GM19455 (cell line): ENCODE data around the gene CHMP6.
A peak's percentile ranks its signal among the peaks of the same experiment; 100 is the strongest.
"Not testable (repeated sequence)": the region's sequence is repeated elsewhere in the genome, so short reads cannot be mapped to it uniquely, and the experiment has no call there.

Experiments
- ATAC-seq: cut with Tn5 transposase; IDR thresholded peaks from one replicate; pipeline ENCODE4 v1.9.1; 2021; ENCODE audit not compliant: unreplicated experiment

Gene CHMP6

DNA sequence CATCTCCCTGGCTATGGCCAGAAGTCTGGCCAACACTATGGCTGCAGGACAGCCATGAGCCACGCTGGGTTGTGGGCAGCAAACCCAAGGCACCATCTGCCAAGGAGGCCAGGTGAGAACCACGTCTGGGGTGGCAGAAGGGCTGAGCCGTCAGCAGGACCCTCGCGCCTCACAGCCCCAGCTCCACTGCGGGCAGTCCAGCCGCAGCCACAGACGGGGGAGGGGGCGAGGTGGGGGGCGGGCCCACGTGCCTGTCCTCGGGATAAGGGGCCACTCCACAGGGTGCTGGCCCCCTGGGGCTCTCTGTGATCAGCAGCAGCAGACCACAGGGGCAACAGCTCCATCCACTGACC, 36.8 kb downstream of the CHMP6 start:
- ATAC-seq, result no peak

DNA sequence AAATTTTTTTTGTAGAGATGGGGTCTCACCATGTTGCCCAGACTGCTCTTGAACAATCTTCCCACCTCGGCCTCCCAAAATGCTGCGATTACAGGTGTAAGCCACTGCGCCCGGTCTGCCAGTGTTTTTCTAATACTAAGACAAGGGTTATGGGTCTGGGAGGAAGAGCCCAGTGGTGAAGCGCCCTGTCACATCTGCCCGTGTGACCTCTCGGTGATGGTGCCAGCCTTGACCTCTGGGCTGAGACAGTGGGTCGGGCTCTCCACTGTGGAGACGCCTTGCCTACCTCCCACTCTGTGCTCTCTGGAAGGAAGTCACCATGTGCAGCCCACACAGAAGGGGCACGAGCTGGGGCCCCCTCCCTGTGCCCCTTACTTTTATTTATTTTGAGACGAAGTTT, 38.2 kb downstream of the CHMP6 start:
- no peak for ATAC-seq

GRCh38 chr17:81030312-81030711, 38.7 kb downstream of the CHMP6 start:
- not testable (repeated sequence) for ATAC-seq

DNA sequence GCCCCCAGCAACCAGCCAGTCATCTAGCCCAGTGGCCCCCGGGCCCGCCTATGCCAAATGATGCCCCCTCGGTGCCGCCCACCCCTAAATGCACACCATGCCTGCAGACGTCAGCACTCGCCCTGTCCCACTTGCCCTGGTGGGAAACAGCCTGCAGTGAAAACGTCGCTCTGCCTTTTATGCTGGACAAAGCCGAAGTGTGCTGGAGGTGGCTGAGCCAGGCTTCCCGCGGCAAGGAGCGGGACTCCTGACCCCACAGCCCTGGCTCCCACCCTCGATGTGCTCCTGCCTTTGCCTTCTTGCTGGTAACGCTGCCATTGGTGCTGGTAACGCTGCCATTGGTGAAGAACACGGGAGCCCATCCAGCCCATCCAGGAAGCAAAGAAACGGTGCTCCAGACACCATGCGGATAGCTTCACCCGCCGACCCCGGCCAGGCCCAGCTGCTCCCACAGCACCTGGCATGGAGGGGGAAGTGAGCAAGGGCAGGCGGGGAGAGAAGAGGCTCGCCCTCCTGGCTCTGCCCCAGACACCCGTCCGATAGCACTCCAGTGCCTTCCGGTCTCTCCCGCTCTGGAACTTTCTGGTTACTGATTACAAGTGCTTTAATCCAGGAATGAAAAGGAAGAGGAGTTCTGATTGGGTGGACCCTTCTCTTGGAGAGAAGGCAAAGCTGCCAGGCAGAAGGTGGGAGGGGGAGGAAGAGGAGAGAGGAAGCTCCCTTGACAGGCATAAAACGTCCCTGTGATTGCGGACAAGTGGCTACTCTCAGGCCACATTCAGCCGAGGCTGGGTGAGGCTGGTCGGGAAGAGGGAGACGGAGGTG, 39.3 kb downstream of the CHMP6 start:
- ATAC-seq, result no peak

GRCh38 chr17:81031566-81032550, 40.2 kb downstream of the CHMP6 start:
- no peak for ATAC-seq

DNA sequence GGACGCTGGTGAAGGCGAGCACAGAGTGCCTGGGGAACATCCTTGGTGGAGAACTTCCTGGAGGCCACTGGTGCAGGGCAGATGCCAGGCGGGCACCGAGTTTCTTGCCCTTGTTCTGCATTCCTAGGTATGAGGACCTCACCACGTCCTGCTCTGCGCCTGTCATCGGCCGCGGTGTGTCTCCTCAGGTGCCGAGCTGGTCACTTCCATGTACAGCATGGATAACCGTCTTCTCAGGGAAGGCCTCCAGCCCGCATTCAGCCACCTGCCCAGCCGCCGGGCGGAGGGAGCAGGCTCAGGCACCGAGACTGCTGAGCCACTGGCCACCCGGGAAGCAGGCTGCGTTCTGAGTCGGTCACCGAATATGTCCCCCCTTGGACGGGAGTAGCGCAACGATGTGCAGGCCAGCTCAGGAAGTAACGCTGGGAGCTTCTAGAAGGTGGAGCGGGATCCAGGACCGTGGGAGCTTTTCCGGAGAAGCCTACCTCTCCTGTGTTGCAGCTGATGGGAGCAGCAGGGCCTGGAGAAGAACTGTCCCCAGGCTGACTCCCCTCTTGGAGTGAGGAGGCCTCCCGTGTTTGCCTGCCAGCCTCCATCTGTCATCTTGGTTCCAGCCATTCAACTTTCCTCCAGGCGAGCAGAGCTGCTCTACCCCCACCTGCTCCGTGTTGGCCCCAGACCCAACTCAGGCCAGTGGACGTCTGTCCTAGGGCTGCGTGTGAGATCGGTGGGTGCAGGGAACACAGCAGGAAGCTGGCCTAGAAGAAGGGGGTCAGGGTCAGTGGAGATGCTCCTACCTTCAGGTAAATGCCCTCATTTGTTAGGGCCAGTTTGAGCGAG, 41.2 kb downstream of the CHMP6 start:
- no peak for ATAC-seq

GRCh38 chr17:81033535-81034167, 42.0 kb downstream of the CHMP6 start:
- no peak for ATAC-seq

DNA sequence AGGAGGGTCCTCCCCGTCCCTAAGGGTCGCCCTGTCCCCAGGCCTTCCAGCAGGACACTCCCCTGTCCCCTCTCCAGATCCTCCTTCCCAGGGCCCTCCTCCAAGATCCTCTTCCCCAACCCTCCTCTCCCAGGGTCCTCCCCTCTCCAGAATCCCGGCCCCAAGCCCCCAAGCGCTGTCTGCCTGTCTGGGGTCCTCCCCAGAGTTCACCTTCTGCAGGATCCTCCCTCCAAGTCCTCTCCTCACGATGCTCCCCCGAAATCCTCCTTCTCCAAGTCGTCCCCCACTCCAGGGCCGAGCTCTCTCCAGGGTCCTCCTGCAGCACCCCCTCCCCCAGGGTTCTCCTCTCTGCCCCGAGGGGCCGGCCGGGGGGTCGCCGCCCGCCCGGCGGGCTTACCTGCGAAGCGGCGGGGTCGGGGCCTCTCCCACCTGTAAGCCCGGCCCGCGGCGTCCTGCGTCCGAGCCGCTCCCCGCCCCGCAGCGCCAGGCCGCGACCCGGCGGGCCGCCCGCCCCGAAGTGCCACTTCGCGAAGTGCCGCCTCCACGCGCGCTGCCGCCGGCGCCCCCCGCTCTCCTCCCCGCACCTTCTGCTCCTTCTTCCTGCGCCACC, 42.6 kb downstream of the CHMP6 start:
- no peak for ATAC-seq

DNA sequence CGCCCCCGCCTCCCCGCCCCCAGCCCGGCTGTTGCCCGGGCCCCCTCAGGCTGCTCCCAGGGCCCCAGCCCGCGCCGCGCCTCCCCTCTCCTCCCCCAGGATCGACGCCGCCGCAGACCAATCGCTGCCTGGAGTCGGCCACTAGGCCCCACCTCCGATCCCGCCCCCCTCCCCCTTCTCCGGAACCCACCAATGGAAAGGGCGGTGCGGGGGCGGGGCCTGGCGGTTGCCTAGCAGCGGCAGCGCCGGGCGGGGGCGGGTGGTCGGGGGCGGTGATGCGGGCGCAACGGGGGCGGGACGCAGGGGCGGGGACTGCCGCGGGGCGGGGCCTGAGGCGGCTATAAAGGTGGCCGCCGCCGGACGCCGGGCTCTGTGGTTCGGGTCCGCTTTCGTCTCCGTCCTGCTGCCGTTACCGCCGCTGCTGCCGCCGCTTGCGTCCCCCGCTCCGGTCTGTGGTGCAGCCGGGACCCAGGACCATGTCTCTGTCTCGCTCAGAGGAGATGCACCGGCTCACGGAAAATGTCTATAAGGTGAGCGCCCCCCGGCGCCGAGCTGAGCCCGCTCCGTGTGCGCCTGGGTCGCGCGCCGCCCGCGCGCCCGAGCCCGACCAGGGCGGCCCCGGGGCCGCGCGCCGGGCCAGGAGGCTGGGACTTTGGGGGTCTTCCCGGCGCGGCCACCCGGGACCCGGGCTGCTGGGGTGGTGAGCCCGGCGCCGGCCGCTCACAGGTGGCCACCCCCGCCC, 43.3 kb downstream of the CHMP6 start, which contains the start of gene BAIAP2:
Gene BAIAP2 (plus strand): TSS at position 373 of the 742 bp plus-strand sequence. CDS start 104 bp downstream, at position 477.
- peak; percentile 64 for ATAC-seq

DNA sequence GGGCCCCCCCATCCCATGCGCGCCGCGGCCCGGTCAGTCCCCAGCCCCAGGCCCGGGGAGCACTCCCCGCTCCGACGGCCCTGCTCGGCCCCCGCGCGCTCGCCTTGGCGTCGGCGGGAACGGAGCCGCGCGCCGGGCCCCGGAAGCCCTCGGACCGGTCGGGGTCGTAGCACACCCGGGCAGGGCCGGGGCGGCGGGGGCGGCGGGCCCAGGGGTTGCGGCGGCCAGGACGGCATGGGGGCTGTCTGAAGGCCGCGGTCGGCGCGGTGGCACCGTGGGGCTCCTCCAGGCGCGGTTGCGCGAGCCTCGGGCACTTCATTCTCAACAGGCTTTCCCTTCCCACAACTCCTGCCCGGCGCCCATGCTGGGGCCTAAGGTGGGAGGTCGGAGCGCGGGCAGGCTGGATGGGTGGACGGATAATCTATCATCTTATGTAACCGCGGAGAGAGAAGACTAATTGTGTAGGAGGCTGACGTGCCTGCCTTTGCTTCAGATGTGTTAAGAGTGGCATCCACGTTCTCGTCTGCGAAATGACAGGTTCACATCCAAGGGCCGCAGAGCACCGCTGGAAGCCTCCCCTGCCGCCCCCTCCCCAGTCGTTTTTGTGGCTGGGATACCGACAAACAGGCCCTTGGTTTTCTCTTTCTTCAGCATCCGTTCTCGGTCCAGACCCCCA, 44.0 kb downstream of the CHMP6 start:
- no peak for ATAC-seq

GRCh38 chr17:81036197-81036941, 44.7 kb downstream of the CHMP6 start:
- ATAC-seq, result no peak

GRCh38 chr17:81037026-81037797, 45.6 kb downstream of the CHMP6 start:
- ATAC-seq, result no peak

DNA sequence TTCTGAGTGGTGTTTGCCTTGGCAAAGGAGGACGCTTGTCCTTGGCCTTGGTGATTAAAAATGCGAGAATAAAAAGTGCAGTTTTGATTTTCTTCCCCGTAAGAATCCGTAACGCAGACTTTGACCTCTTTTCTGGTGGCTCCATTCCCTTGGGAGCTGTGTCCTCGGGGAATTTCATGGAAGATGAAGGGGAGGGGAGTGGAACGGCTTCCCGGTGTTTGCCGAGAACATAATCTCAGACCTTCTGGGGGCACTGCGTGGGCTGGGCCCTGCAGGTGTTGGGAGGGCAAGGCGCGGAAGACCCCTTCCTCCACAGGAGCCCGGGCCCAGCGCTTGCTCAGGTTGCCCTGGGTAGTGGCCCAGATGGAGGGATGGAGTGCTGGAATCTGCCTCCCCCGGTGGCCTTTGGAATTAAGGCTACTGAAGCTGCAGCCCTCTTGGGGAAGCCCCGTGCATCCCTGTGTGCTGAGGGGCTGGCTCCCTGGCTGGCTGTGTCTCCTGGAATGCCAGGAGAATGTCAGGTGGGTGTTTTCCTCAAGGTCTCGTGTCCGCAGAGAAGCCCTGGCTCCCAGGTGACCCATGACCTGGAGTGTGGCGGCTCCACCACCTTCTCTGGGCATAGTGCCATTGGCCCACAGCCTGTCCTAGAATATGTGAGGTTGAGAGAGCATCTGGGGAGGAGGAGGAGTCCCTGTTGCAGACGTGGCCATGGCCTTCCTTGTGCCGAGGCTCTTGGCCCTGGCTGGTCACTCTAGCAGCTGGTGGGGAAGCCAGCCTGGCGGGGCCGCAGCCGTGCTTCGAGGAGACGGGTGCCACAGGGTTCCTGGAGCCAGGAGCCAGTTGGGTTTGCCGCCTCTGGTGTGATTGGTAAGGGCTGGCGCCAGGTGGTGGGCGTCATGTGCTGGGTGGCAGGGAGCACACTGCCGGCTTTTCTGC, 46.4 kb downstream of the CHMP6 start:
- ATAC-seq, result no peak

- no peak for ATAC-seq
Measured at GRCh38 chr17:81039096-81039495, 47.5 kb downstream of the CHMP6 start.

DNA sequence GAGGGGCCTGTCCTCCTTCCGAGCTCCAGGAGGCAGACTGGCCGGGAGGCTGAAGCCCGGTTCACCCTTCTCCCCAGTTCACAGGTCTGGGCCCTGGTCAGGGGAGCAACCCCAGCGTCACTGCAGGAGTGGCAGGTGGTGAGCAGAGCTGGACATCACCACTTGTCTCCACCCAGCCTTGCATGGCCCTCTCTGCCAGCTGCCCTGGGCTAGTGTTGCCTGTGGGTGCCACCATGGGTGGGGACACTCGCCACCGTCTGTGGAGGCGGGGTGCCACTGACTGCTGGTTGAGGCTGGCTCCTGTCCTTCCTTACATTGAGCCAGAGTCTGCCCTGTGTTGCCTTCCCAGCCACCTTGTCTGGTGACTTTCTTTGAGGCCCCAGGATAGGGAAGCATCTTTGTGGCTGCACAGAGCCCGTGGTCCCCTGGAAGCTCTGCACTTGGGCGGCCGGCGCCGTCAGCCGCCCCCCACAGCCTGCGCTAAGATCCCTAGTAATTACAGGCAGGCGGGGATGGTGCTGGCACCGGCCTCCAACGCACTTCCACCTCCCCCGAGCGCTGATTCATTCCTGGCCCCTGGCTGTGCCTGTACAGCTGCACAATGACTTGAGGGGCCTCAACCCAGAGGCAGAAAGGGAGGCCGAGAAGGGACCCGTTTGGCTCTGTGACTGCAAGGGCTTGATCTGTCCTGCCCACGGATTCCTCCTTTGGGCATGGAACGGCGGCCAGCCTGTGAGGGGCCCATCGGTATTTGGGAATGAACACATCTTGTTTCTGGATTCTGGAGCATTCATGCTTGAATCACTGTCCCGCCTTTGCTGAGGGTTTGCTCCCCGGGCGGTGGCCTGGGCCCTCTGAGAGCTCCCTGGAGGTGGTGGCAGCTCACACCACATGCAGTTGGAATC, 48.5 kb downstream of the CHMP6 start:
- ATAC-seq, result no peak
